ENCODE measurements around the gene DDX17. TPM values are rescaled to one million over a fixed set of nuclear protein-coding genes. Genes with fewer than 3 reads are reported as not detected.

Gene DDX17
- total and polyA plus RNA-seq, 9 of the 15 experiments (the other 6 are each of a cell fraction or from before 2014, with no cell fraction given), result 17.6 to 421 (median 189) TPM

DNA sequence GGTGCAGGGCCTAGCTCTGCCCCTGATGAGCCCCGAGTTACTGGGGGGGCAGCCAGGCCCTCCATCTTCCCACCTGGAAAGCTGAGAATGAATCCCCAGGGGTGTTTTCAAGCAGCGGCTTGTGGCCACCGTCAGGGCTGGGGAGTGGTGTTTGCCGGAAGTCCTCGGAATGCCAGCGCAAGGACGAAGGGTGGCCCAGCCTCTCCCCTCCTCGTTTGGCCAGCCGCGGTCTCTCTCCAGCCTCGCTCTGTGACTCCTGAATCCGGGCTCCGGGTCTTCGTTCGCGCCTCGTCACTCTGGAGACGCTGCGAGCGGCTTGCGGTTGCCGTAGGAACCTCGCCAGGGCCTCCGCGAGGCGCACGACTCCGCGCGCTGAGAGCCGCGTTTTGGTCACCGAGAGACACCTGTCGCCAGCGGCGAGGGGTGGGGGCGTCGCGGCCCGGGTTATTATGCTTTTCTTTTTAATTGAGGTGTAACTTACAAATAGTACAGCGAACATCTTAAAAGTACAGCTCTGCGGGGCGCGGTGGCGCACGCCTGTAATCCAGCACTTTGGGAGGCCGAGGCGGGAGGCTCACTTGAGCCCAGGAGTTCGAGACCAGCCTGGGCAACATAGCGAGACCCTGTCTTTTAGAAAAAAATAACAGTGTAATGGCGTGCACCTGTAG is 44.6 kb downstream of the DDX17 start (continued):
- TF ChIP-seq ZNF274 (IDR thresholded peaks at IDR 0.05; ENCODE audit: borderline replicate concordance, low read depth, low read length) (no peak), NFIC (IDR thresholded peaks at IDR 0.05) (no peak), KLF10 (CRISPR knock-in tag; IDR thresholded peaks at IDR 0.05) (no peak), LEF1 (IDR thresholded peaks at IDR 0.05) (no peak), E2F8 (IDR thresholded peaks at IDR 0.05; ENCODE audit: low read depth, partially characterized antibody) (no peak), KLF1 (tag; IDR thresholded peaks at IDR 0.05) (no peak), RERE (CRISPR knock-in tag; IDR thresholded peaks at IDR 0.05; ENCODE audit: borderline replicate concordance) (no peak), KLF16 (IDR thresholded peaks at IDR 0.05) (no peak), CHD2 (IDR thresholded peaks at IDR 0.05; ENCODE audit: low read depth, low read length) (no peak), STAT5B (CRISPR knock-in tag; IDR thresholded peaks at IDR 0.05) (no peak), ZSCAN29 (IDR thresholded peaks at IDR 0.05) (no peak)
- TF ChIP-seq, protein P1, sequence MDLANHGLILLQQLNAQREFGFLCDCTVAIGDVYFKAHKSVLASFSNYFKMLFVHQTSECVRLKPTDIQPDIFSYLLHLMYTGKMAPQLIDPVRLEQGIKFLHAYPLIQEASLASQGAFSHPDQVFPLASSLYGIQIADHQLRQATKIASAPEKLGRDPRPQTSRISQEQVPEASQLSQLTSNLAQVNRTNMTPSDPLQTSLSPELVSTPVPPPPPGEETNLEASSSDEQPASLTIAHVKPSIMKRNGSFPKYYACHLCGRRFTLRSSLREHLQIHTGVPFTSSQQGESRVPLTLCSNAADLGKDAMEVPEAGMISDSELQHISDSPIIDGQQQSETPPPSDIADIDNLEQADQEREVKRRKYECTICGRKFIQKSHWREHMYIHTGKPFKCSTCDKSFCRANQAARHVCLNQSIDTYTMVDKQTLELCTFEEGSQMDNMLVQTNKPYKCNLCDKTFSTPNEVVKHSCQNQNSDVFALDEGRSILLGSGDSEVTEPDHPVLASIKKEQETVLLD (IDR thresholded peaks at IDR 0.05), result no peak
- TF ChIP-seq, protein P2, sequence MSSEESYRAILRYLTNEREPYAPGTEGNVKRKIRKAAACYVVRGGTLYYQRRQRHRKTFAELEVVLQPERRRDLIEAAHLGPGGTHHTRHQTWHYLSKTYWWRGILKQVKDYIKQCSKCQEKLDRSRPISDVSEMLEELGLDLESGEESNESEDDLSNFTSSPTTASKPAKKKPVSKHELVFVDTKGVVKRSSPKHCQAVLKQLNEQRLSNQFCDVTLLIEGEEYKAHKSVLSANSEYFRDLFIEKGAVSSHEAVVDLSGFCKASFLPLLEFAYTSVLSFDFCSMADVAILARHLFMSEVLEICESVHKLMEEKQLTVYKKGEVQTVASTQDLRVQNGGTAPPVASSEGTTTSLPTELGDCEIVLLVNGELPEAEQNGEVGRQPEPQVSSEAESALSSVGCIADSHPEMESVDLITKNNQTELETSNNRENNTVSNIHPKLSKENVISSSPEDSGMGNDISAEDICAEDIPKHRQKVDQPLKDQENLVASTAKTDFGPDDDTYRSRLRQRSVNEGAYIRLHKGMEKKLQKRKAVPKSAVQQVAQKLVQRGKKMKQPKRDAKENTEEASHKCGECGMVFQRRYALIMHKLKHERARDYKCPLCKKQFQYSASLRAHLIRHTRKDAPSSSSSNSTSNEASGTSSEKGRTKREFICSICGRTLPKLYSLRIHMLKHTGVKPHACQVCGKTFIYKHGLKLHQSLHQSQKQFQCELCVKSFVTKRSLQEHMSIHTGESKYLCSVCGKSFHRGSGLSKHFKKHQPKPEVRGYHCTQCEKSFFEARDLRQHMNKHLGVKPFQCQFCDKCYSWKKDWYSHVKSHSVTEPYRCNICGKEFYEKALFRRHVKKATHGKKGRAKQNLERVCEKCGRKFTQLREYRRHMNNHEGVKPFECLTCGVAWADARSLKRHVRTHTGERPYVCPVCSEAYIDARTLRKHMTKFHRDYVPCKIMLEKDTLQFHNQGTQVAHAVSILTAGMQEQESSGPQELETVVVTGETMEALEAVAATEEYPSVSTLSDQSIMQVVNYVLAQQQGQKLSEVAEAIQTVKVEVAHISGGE (CRISPR knock-in tag; IDR thresholded peaks at IDR 0.05), result no peak
- TF ChIP-seq, protein P3, sequence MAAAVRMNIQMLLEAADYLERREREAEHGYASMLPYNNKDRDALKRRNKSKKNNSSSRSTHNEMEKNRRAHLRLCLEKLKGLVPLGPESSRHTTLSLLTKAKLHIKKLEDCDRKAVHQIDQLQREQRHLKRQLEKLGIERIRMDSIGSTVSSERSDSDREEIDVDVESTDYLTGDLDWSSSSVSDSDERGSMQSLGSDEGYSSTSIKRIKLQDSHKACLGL (CRISPR knock-in tag; IDR thresholded peaks at IDR 0.05; ENCODE audit: borderline replicate concordance, poor library complexity, severe bottlenecking), result no peak
